HFF-Myc (cell line): ENCODE measurements around the gene TRIM73.
"Not testable (repeated sequence)": the region's sequence is repeated elsewhere in the genome, so short reads cannot be mapped to it uniquely, and the experiment has no call there.

Source experiments
- DNase-seq: peaks from one replicate; pipeline ENCODE4 v3.0.0-alpha.2; 2011; ENCODE audit warnings: low read depth; ENCODE audit errors: extremely low read depth
- H3K4me3 ChIP-seq: replicated peaks from 2 replicates; pipeline ENCODE4 v1.5.1; 2011; ENCODE audit warnings: low read depth, mild to moderate bottlenecking, control low read depth, low read length

Gene TRIM73

GRCh38 chr7:75414204-75414603 is 18.8 kb downstream of the TRIM73 start:
- not testable (repeated sequence) for DNase-seq, H3K4me3 ChIP-seq

GRCh38 chr7:75414708-75415427 is 19.4 kb downstream of the TRIM73 start:
- H3K4me3 ChIP-seq, DNase-seq: not testable (repeated sequence)

- H3K4me3 ChIP-seq, DNase-seq: not testable (repeated sequence)
Measured at GRCh38 chr7:75415428-75415817, 20.0 kb downstream of the TRIM73 start.

GRCh38 chr7:75415829-75416373 is 20.5 kb downstream of the TRIM73 start:
- DNase-seq, H3K4me3 ChIP-seq: not testable (repeated sequence)

GRCh38 chr7:75416787-75417186 is 21.4 kb downstream of the TRIM73 start:
- not testable (repeated sequence) for H3K4me3 ChIP-seq, DNase-seq

- H3K4me3 ChIP-seq, DNase-seq: not testable (repeated sequence)
Measured at GRCh38 chr7:75418292-75418858, 22.9 kb downstream of the TRIM73 start.

- DNase-seq, H3K4me3 ChIP-seq: not testable (repeated sequence)
Measured at GRCh38 chr7:75419210-75419609, 23.8 kb downstream of the TRIM73 start.

- H3K4me3 ChIP-seq, DNase-seq: not testable (repeated sequence)
Measured at GRCh38 chr7:75419693-75420092, 24.3 kb downstream of the TRIM73 start.

GRCh38 chr7:75420152-75420551 is 24.7 kb downstream of the TRIM73 start:
- not testable (repeated sequence) for DNase-seq

GRCh38 chr7:75421798-75422710 is 26.6 kb downstream of the TRIM73 start:
- not testable (repeated sequence) for DNase-seq, H3K4me3 ChIP-seq

More at GRCh38 chr7:75420152-75420551, 24.7 kb downstream of the TRIM73 start:
- not testable (repeated sequence) for H3K4me3 ChIP-seq

GRCh38 chr7:75423481-75423880 is 28.1 kb downstream of the TRIM73 start:
- not testable (repeated sequence) for DNase-seq, H3K4me3 ChIP-seq

GRCh38 chr7:75439000-75439399 is 43.6 kb downstream of the TRIM73 start:
- not testable (repeated sequence) for DNase-seq, H3K4me3 ChIP-seq

- peak overlapping the region; percentile 38 for H3K4me3 ChIP-seq
- not testable (repeated sequence) for DNase-seq
Measured at GRCh38 chr7:75442101-75442464, 46.7 kb downstream of the TRIM73 start.

- peak; percentile 14 for DNase-seq
- peak overlapping the region; percentile 48 for H3K4me3 ChIP-seq
Measured at GRCh38 chr7:75442465-75443111, 47.2 kb downstream of the TRIM73 start.

GRCh38 chr7:75449946-75450345 is 54.5 kb downstream of the TRIM73 start:
- not testable (repeated sequence) for H3K4me3 ChIP-seq, DNase-seq
